PFSK-1 (cell line): ENCODE results near the gene SORCS1.

Source experiments
- POLR2AphosphoS5 ChIP-seq: IDR thresholded peaks from 2 replicates; pipeline ENCODE4 v1.6.1; 2012; ENCODE audit warnings: low read depth, mild to moderate bottlenecking, control low read depth, low read length, moderate library complexity
- SIN3A ChIP-seq: IDR thresholded peaks from 2 replicates; pipeline ENCODE4 v1.6.1; 2012; ENCODE audit warnings: mild to moderate bottlenecking, low read length, moderate library complexity, borderline replicate concordance; ENCODE audit not compliant: insufficient read depth
- TAF1 ChIP-seq: IDR thresholded peaks from 2 replicates; pipeline ENCODE4 v1.6.1; 2012; ENCODE audit warnings: low read length, control low read depth, borderline replicate concordance; ENCODE audit not compliant: insufficient read depth

DNA sequence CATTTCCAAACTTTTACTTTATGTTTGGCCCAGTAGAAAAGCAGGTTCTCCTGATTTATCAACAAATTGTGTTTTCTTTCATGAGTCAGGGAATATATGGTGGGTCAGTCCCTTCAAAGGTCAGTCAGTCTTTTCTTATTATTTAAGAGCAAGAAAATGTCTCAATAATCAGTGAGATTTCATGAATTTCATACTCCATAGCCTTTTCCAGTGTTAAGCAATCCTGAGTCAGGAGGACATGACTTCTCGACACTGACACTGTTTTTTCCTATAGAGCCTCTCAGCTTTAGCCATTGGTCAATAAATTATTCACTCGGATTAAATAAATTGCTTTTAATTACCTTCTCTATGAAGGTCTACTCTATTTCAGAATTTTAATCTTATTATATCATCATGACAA lies 334.5 kb downstream of the SORCS1 start:
- TF ChIP-seq POLR2AphosphoS5 (no peak), TAF1 (no peak), SIN3A (no peak)
